Activated naive CD8-positive, alpha-beta T cell treated with anti-CD3 and anti-CD28 coated beads, Interleukin-2, amount 10 ng/mL, durations not matched to agents 7 days and 5 days (primary cell): Measurements from ENCODE around the gene COL23A1. TPM values are rescaled to one million over a fixed set of nuclear protein-coding genes. Genes with fewer than 3 reads are reported as not detected.

Source experiments
- ATAC-seq: fragments of 150-1000 bp; cut with Tn5 transposase; one replicate; pipeline ENCODE4 v1.10.0; 2021; ENCODE audit warnings: low read depth, moderate library complexity
- POLR2A ChIA-PET: fragments of 350-600 bp; sonication (Branson Sonifier 250); formaldehyde crosslinking; loops from one replicate; lab custom pipeline; 2021; ENCODE audit warnings: antibody characterized with exemption; lab: Charles Lee
- DNase-seq: peaks from one replicate; pipeline ENCODE4 v3.0.0; 2021
- H3K27ac Mint-ChIP-seq: one replicate; pipeline ENCODE4 v1.8.0; 2022; ENCODE audit warnings: mild to moderate bottlenecking, mixed read lengths
- H3K27me3 Mint-ChIP-seq: one replicate; pipeline ENCODE4 v1.8.0; 2022; ENCODE audit warnings: mild to moderate bottlenecking, moderate library complexity, mixed read lengths
- H3K36me3 Mint-ChIP-seq: one replicate; pipeline ENCODE4 v1.8.0; 2021; ENCODE audit warnings: mild to moderate bottlenecking, mixed read lengths
- H3K4me1 Mint-ChIP-seq: one replicate; pipeline ENCODE4 v1.8.0; 2021; ENCODE audit warnings: mixed read lengths
- H3K4me3 Mint-ChIP-seq: one replicate; pipeline ENCODE4 v1.8.0; 2022; ENCODE audit warnings: mild to moderate bottlenecking, moderate library complexity, mixed read lengths
- H3K9me3 Mint-ChIP-seq: one replicate; pipeline ENCODE4 v1.8.0; 2021; ENCODE audit warnings: mixed read lengths
- total RNA-seq, 2 experiments: library from RNA; stranded (reverse); gene quantifications; one replicate each; pipeline ENCODE4 v1.2.3, GENCODE V29; 2021

Gene COL23A1
- total RNA-seq, 2 experiments from 2014 or later = 0.60 to 0.83 TPM

- ATAC-seq (no peak), DNase-seq (no peak)
- Mint-ChIP-seq H3K27me3 (peaks cover 16% of the 10 kb centered on the region), H3K4me1 (peaks cover 4% of the 10 kb centered on the region), H3K4me3 (no peak overlapping the region), H3K9me3 (no peaks in the 10 kb centered on the region), H3K36me3 (no peaks in the 10 kb centered on the region), H3K27ac (no peak overlapping the region)
- POLR2A ChIA-PET = no interaction called here
Measured at GRCh38 chr5:178560911-178561310, 29.3 kb downstream of the COL23A1 start.

GRCh38 chr5:178557416-178557815, 32.8 kb downstream of the COL23A1 start:
- no peaks in the 10 kb centered on the region for H3K36me3 Mint-ChIP-seq
- peaks cover 4% of the 10 kb centered on the region for H3K27me3 Mint-ChIP-seq
- no peak overlapping the region for H3K27ac Mint-ChIP-seq
- H3K9me3 Mint-ChIP-seq = no peaks in the 10 kb centered on the region
- DNase-seq = no peak
- POLR2A ChIA-PET = no interaction called here
- H3K4me3 Mint-ChIP-seq = no peak overlapping the region
- ATAC-seq = no peak
- H3K4me1 Mint-ChIP-seq = peaks cover 4% of the 10 kb centered on the region

- ATAC-seq = no peak
- Mint-ChIP-seq H3K4me3 (no peak overlapping the region), H3K27me3 (peaks cover 3% of the 10 kb centered on the region), H3K9me3 (no peaks in the 10 kb centered on the region), H3K4me1 (peaks cover 2% of the 10 kb centered on the region), H3K27ac (no peak overlapping the region), H3K36me3 (no peaks in the 10 kb centered on the region)
- no peak for DNase-seq
- POLR2A ChIA-PET = no interaction called here
Measured at GRCh38 chr5:178555771-178556211, 34.4 kb downstream of the COL23A1 start.

GRCh38 chr5:178555005-178555404, 35.2 kb downstream of the COL23A1 start:
- peaks cover 3% of the 10 kb centered on the region for H3K27me3 Mint-ChIP-seq
- no peaks in the 10 kb centered on the region for H3K4me1 Mint-ChIP-seq
- no peak overlapping the region for H3K4me3 Mint-ChIP-seq
- H3K27ac Mint-ChIP-seq = no peak overlapping the region
- no peak for DNase-seq
- no peak for ATAC-seq
- no peaks in the 10 kb centered on the region for H3K36me3 Mint-ChIP-seq
- POLR2A ChIA-PET = no interaction called here
- H3K9me3 Mint-ChIP-seq = no peaks in the 10 kb centered on the region

GRCh38 chr5:178554311-178554710, 35.9 kb downstream of the COL23A1 start:
- H3K36me3 Mint-ChIP-seq = no peaks in the 10 kb centered on the region
- no peaks in the 10 kb centered on the region for H3K4me1 Mint-ChIP-seq
- POLR2A ChIA-PET = no interaction called here
- no peak overlapping the region for H3K4me3 Mint-ChIP-seq
- no peak for DNase-seq
- peaks cover 3% of the 10 kb centered on the region for H3K27me3 Mint-ChIP-seq
- H3K9me3 Mint-ChIP-seq = no peaks in the 10 kb centered on the region
- ATAC-seq = no peak
- no peak overlapping the region for H3K27ac Mint-ChIP-seq

- Mint-ChIP-seq H3K4me3 (no peak overlapping the region), H3K36me3 (no peaks in the 10 kb centered on the region), H3K27me3 (peaks cover under 1% of the 10 kb centered on the region), H3K9me3 (no peaks in the 10 kb centered on the region), H3K27ac (no peak overlapping the region), H3K4me1 (no peaks in the 10 kb centered on the region)
- ATAC-seq (no peak), DNase-seq (no peak)
- POLR2A ChIA-PET = no interaction called here
Measured at GRCh38 chr5:178553517-178553916, 36.7 kb downstream of the COL23A1 start.

- POLR2A ChIA-PET = no interaction called here
- H3K36me3 Mint-ChIP-seq = no peaks in the 10 kb centered on the region
- no peaks in the 10 kb centered on the region for H3K9me3 Mint-ChIP-seq
- ATAC-seq = no peak
- H3K27me3 Mint-ChIP-seq = peaks cover 3% of the 10 kb centered on the region
- no peaks in the 10 kb centered on the region for H3K4me1 Mint-ChIP-seq
- H3K4me3 Mint-ChIP-seq = no peak overlapping the region
- DNase-seq = no peak
- no peak overlapping the region for H3K27ac Mint-ChIP-seq
Measured at GRCh38 chr5:178551468-178551867, 38.7 kb downstream of the COL23A1 start.

- no peaks in the 10 kb centered on the region for H3K36me3 Mint-ChIP-seq
- no peak overlapping the region for H3K27ac Mint-ChIP-seq
Measured at GRCh38 chr5:178551059-178551458, 39.1 kb downstream of the COL23A1 start.

GRCh38 chr5:178548746-178549145, 41.4 kb downstream of the COL23A1 start:
- no peak overlapping the region for H3K27ac Mint-ChIP-seq

More at GRCh38 chr5:178551059-178551458, 39.1 kb downstream of the COL23A1 start:
- no peaks in the 10 kb centered on the region for H3K9me3 Mint-ChIP-seq
- ATAC-seq (no peak), DNase-seq (no peak)
- H3K4me3 Mint-ChIP-seq = no peak overlapping the region
- peaks cover 3% of the 10 kb centered on the region for H3K27me3 Mint-ChIP-seq
- H3K4me1 Mint-ChIP-seq = no peaks in the 10 kb centered on the region
- POLR2A ChIA-PET = no interaction called here

GRCh38 chr5:178547753-178548415, 42.3 kb downstream of the COL23A1 start:
- no peak overlapping the region for H3K4me3 Mint-ChIP-seq
- ATAC-seq (no peak), DNase-seq (no peak)
- POLR2A ChIA-PET = no interaction called here
- no peak overlapping the region for H3K27ac Mint-ChIP-seq
- no peaks in the 10 kb centered on the region for H3K9me3 Mint-ChIP-seq
- no peaks in the 10 kb centered on the region for H3K4me1 Mint-ChIP-seq
- peaks cover 3% of the 10 kb centered on the region for H3K27me3 Mint-ChIP-seq
- H3K36me3 Mint-ChIP-seq = no peaks in the 10 kb centered on the region

More at GRCh38 chr5:178548746-178549145, 41.4 kb downstream of the COL23A1 start:
- DNase-seq (no peak), ATAC-seq (no peak)
- H3K4me1 Mint-ChIP-seq = no peaks in the 10 kb centered on the region
- H3K9me3 Mint-ChIP-seq = no peaks in the 10 kb centered on the region
- POLR2A ChIA-PET = no interaction called here
- peaks cover 3% of the 10 kb centered on the region for H3K27me3 Mint-ChIP-seq
- no peaks in the 10 kb centered on the region for H3K36me3 Mint-ChIP-seq
- no peak overlapping the region for H3K4me3 Mint-ChIP-seq

- H3K4me1 Mint-ChIP-seq = no peaks in the 10 kb centered on the region
- POLR2A ChIA-PET = no interaction called here
- DNase-seq = no peak
- no peak overlapping the region for H3K4me3 Mint-ChIP-seq
- no peaks in the 10 kb centered on the region for H3K36me3 Mint-ChIP-seq
- H3K27ac Mint-ChIP-seq = no peak overlapping the region
- no peak for ATAC-seq
- peaks cover 3% of the 10 kb centered on the region for H3K27me3 Mint-ChIP-seq
- H3K9me3 Mint-ChIP-seq = no peaks in the 10 kb centered on the region
Measured at GRCh38 chr5:178547052-178547666, 43.0 kb downstream of the COL23A1 start.

GRCh38 chr5:178546675-178547033, 43.5 kb downstream of the COL23A1 start:
- no peaks in the 10 kb centered on the region for H3K36me3 Mint-ChIP-seq
- no peaks in the 10 kb centered on the region for H3K9me3 Mint-ChIP-seq
- no peaks in the 10 kb centered on the region for H3K4me1 Mint-ChIP-seq
- no peak overlapping the region for H3K4me3 Mint-ChIP-seq
- POLR2A ChIA-PET = no interaction called here
- H3K27ac Mint-ChIP-seq = no peak overlapping the region
- ATAC-seq (no peak), DNase-seq (no peak)
- H3K27me3 Mint-ChIP-seq = peaks cover 3% of the 10 kb centered on the region

- POLR2A ChIA-PET = no interaction called here
- Mint-ChIP-seq H3K9me3 (no peaks in the 10 kb centered on the region), H3K4me1 (no peaks in the 10 kb centered on the region), H3K4me3 (no peak overlapping the region), H3K27me3 (peaks cover 3% of the 10 kb centered on the region), H3K27ac (no peak overlapping the region), H3K36me3 (no peaks in the 10 kb centered on the region)
- ATAC-seq = no peak
- DNase-seq = no peak
Measured at GRCh38 chr5:178545941-178546674, 44.1 kb downstream of the COL23A1 start.

- H3K36me3 Mint-ChIP-seq = no peaks in the 10 kb centered on the region
Measured at GRCh38 chr5:178545176-178545575, 45.0 kb downstream of the COL23A1 start.

More at GRCh38 chr5:178545176-178545575, 45.0 kb downstream of the COL23A1 start:
- no peaks in the 10 kb centered on the region for H3K9me3 Mint-ChIP-seq
- H3K4me1 Mint-ChIP-seq = no peaks in the 10 kb centered on the region
- H3K27me3 Mint-ChIP-seq = peaks cover 3% of the 10 kb centered on the region
- no peak overlapping the region for H3K27ac Mint-ChIP-seq
- no peak overlapping the region for H3K4me3 Mint-ChIP-seq
- POLR2A ChIA-PET = no interaction called here
- DNase-seq (no peak), ATAC-seq (no peak)
